ENCODE results near the gene PTPRM. TPM values are rescaled to one million over a fixed set of nuclear protein-coding genes. Genes with fewer than 3 reads are reported as not detected.

PTPRM gene
- total RNA-seq, 1 donor from 2014 or later, result 11.5 TPM

GRCh38 chr18:7600036-7600435 lies 32.9 kb downstream of the PTPRM start:
- H3K27me3 Mint-ChIP-seq, result no peaks in the 10 kb centered on the region
- intact Hi-C loops (cut with micrococcal nuclease), result no loop called here
- H3K4me1 Mint-ChIP-seq, result no peaks in the 10 kb centered on the region
- DNase-seq, result no peak
- no peak overlapping the region for H3K27ac Mint-ChIP-seq
- H3K4me3 Mint-ChIP-seq, result no peak overlapping the region
- no peaks in the 10 kb centered on the region for H3K36me3 Mint-ChIP-seq (ENCODE audit: low read depth)
- H3K9me3 Mint-ChIP-seq, result no peaks in the 10 kb centered on the region

- H3K27me3 Mint-ChIP-seq, result no peaks in the 10 kb centered on the region
- H3K4me3 Mint-ChIP-seq, result no peak overlapping the region
- H3K36me3 Mint-ChIP-seq (ENCODE audit: low read depth), result no peaks in the 10 kb centered on the region
- no peaks in the 10 kb centered on the region for H3K9me3 Mint-ChIP-seq
- intact Hi-C loops (cut with micrococcal nuclease), result no loop called here
- no peak overlapping the region for H3K27ac Mint-ChIP-seq
- DNase-seq, result no peak
- no peaks in the 10 kb centered on the region for H3K4me1 Mint-ChIP-seq
These were observed 33.6 kb downstream of the PTPRM start for GRCh38 chr18:7600528-7601245.

GRCh38 chr18:7601246-7601615 lies 34.1 kb downstream of the PTPRM start:
- Mint-ChIP-seq H3K9me3 (no peaks in the 10 kb centered on the region), H3K4me1 (no peaks in the 10 kb centered on the region), H3K36me3 (ENCODE audit: low read depth) (no peaks in the 10 kb centered on the region), H3K27ac (no peak overlapping the region), H3K27me3 (no peaks in the 10 kb centered on the region), H3K4me3 (no peak overlapping the region)
- no peak for DNase-seq
- intact Hi-C loops (cut with micrococcal nuclease), result no loop called here

- Mint-ChIP-seq H3K27ac (no peak overlapping the region), H3K4me3 (no peak overlapping the region), H3K36me3 (ENCODE audit: low read depth) (no peaks in the 10 kb centered on the region), H3K27me3 (no peaks in the 10 kb centered on the region), H3K9me3 (no peaks in the 10 kb centered on the region), H3K4me1 (no peaks in the 10 kb centered on the region)
- intact Hi-C loops (cut with micrococcal nuclease), result no loop called here
- no peak for DNase-seq
These were observed 34.8 kb downstream of the PTPRM start for GRCh38 chr18:7601936-7602335.

GRCh38 chr18:7603259-7604000 lies 36.3 kb downstream of the PTPRM start:
- Mint-ChIP-seq H3K9me3 (no peaks in the 10 kb centered on the region), H3K36me3 (ENCODE audit: low read depth) (no peaks in the 10 kb centered on the region), H3K27ac (no peak overlapping the region), H3K4me1 (no peaks in the 10 kb centered on the region), H3K27me3 (no peaks in the 10 kb centered on the region), H3K4me3 (no peak overlapping the region)
- intact Hi-C loops (cut with micrococcal nuclease), result no loop called here
- DNase-seq, result no peak

- no peak for DNase-seq
These were observed 37.2 kb downstream of the PTPRM start for GRCh38 chr18:7604361-7604760.

GRCh38 chr18:7605705-7606104 lies 38.6 kb downstream of the PTPRM start:
- Mint-ChIP-seq H3K4me3 (no peak overlapping the region), H3K4me1 (no peaks in the 10 kb centered on the region), H3K9me3 (no peaks in the 10 kb centered on the region), H3K27me3 (no peaks in the 10 kb centered on the region), H3K36me3 (ENCODE audit: low read depth) (no peaks in the 10 kb centered on the region), H3K27ac (no peak overlapping the region)
- no peak for DNase-seq
- intact Hi-C loops (cut with micrococcal nuclease), result no loop called here

More at GRCh38 chr18:7604361-7604760, 37.2 kb downstream of the PTPRM start:
- H3K36me3 Mint-ChIP-seq (ENCODE audit: low read depth), result no peaks in the 10 kb centered on the region
- intact Hi-C loops (cut with micrococcal nuclease), result no loop called here
- no peak overlapping the region for H3K4me3 Mint-ChIP-seq
- H3K27ac Mint-ChIP-seq, result no peak overlapping the region
- H3K27me3 Mint-ChIP-seq, result no peaks in the 10 kb centered on the region
- H3K4me1 Mint-ChIP-seq, result no peaks in the 10 kb centered on the region
- no peaks in the 10 kb centered on the region for H3K9me3 Mint-ChIP-seq

- H3K4me1 Mint-ChIP-seq, result no peaks in the 10 kb centered on the region
- no peak overlapping the region for H3K4me3 Mint-ChIP-seq
- H3K9me3 Mint-ChIP-seq, result no peaks in the 10 kb centered on the region
- H3K36me3 Mint-ChIP-seq (ENCODE audit: low read depth), result no peaks in the 10 kb centered on the region
- H3K27ac Mint-ChIP-seq, result no peak overlapping the region
- DNase-seq, result no peak
- intact Hi-C loops (cut with micrococcal nuclease), result no loop called here
- H3K27me3 Mint-ChIP-seq, result no peaks in the 10 kb centered on the region
These were observed 40.5 kb downstream of the PTPRM start for GRCh38 chr18:7607540-7608173.

- Mint-ChIP-seq H3K4me1 (no peaks in the 10 kb centered on the region), H3K27me3 (no peaks in the 10 kb centered on the region), H3K36me3 (ENCODE audit: low read depth) (no peaks in the 10 kb centered on the region), H3K9me3 (no peaks in the 10 kb centered on the region), H3K4me3 (no peak overlapping the region), H3K27ac (no peak overlapping the region)
- no peak for DNase-seq
- intact Hi-C loops (cut with micrococcal nuclease), result no loop called here
These were observed 41.0 kb downstream of the PTPRM start for GRCh38 chr18:7608174-7608550.

- DNase-seq, result no peak
- no peaks in the 10 kb centered on the region for H3K4me1 Mint-ChIP-seq
- H3K36me3 Mint-ChIP-seq (ENCODE audit: low read depth), result no peaks in the 10 kb centered on the region
- no peaks in the 10 kb centered on the region for H3K9me3 Mint-ChIP-seq
- H3K27ac Mint-ChIP-seq, result no peak overlapping the region
- intact Hi-C loops (cut with micrococcal nuclease), result no loop called here
- no peak overlapping the region for H3K4me3 Mint-ChIP-seq
- no peaks in the 10 kb centered on the region for H3K27me3 Mint-ChIP-seq
These were observed 41.7 kb downstream of the PTPRM start for GRCh38 chr18:7608781-7609201.

- H3K4me1 Mint-ChIP-seq, result no peaks in the 10 kb centered on the region
- intact Hi-C loops (cut with micrococcal nuclease), result no loop called here
- H3K36me3 Mint-ChIP-seq (ENCODE audit: low read depth), result no peaks in the 10 kb centered on the region
- H3K27ac Mint-ChIP-seq, result no peak overlapping the region
- H3K9me3 Mint-ChIP-seq, result no peaks in the 10 kb centered on the region
- no peaks in the 10 kb centered on the region for H3K27me3 Mint-ChIP-seq
- H3K4me3 Mint-ChIP-seq, result no peak overlapping the region
- DNase-seq, result no peak
These were observed 42.5 kb downstream of the PTPRM start for GRCh38 chr18:7609617-7610016.

- no peak overlapping the region for H3K4me3 Mint-ChIP-seq
- intact Hi-C loops (cut with micrococcal nuclease), result no loop called here
- H3K36me3 Mint-ChIP-seq (ENCODE audit: low read depth), result no peaks in the 10 kb centered on the region
- DNase-seq, result no peak
- no peaks in the 10 kb centered on the region for H3K4me1 Mint-ChIP-seq
- H3K27me3 Mint-ChIP-seq, result no peaks in the 10 kb centered on the region
- no peak overlapping the region for H3K27ac Mint-ChIP-seq
- no peaks in the 10 kb centered on the region for H3K9me3 Mint-ChIP-seq
These were observed 46.9 kb downstream of the PTPRM start for GRCh38 chr18:7614042-7614441.

GRCh38 chr18:7615840-7616239 lies 48.7 kb downstream of the PTPRM start:
- no peak for DNase-seq
- Mint-ChIP-seq H3K4me3 (no peak overlapping the region), H3K9me3 (no peaks in the 10 kb centered on the region), H3K27ac (no peak overlapping the region), H3K36me3 (ENCODE audit: low read depth) (no peaks in the 10 kb centered on the region), H3K4me1 (no peaks in the 10 kb centered on the region), H3K27me3 (no peaks in the 10 kb centered on the region)
- intact Hi-C loops (cut with micrococcal nuclease), result no loop called here

- Mint-ChIP-seq H3K27me3 (no peaks in the 10 kb centered on the region), H3K36me3 (ENCODE audit: low read depth) (no peaks in the 10 kb centered on the region), H3K27ac (no peak overlapping the region), H3K9me3 (no peaks in the 10 kb centered on the region), H3K4me3 (no peak overlapping the region), H3K4me1 (no peaks in the 10 kb centered on the region)
- intact Hi-C loops (cut with micrococcal nuclease), result no loop called here
- no peak for DNase-seq
These were observed 49.5 kb downstream of the PTPRM start for GRCh38 chr18:7616661-7617060.

All from activated CD4-positive, alpha-beta T cell treated with anti-CD3 and anti-CD28 coated beads, Interleukin-2, amount 10 ng/mL, durations not matched to agents 24 days and 14 days (primary cell).